Bronchial epithelial cell (primary cell): ENCODE measurements around the gene CENPVL1. TPM values are rescaled to one million over a fixed set of nuclear protein-coding genes. Genes with fewer than 3 reads are reported as not detected.

ENCODE experiments used
- DNase-seq: peaks from one replicate; pipeline ENCODE4 v3.0.0-alpha.2; 2010; ENCODE audit warnings: low read depth
- FAIRE-seq: peaks from 2 replicates; lab custom pipeline; 2011; peaks lifted over from hg19 to GRCh38; lab: Jason Lieb, UNC
- H3K27me3 ChIP-seq: 2 replicates; pipeline ENCODE4 v1.5.1; 2011; ENCODE audit warnings: low read length; ENCODE audit not compliant: control insufficient read depth, insufficient read depth
- H3K36me3 ChIP-seq: 2 replicates; pipeline ENCODE4 v1.5.1; 2011; ENCODE audit warnings: low read length; ENCODE audit not compliant: control insufficient read depth, insufficient read depth
- H3K4me3 ChIP-seq: 2 replicates; pipeline ENCODE4 v1.5.1; 2011; ENCODE audit warnings: mild to moderate bottlenecking, low read depth, low read length, control low read depth
- total RNA-seq: library from RNA; depleted of rRNA; stranded (reverse); fragments of >200 nt; gene quantifications from 2 replicates; pipeline ENCODE4 v1.2.1, GENCODE V29; 2014
- TF ChIP-seq, protein P1 (sequence below): IDR thresholded peaks from 2 replicates; pipeline ENCODE4 v1.5.1; 2011; ENCODE audit warnings: mild to moderate bottlenecking, moderate library complexity, low read length, control low read depth, inconsistent platforms; ENCODE audit not compliant: insufficient read depth, severe bottlenecking

Gene CENPVL1
- total RNA-seq, 1 donor from 2014 or later, result not detected

DNA sequence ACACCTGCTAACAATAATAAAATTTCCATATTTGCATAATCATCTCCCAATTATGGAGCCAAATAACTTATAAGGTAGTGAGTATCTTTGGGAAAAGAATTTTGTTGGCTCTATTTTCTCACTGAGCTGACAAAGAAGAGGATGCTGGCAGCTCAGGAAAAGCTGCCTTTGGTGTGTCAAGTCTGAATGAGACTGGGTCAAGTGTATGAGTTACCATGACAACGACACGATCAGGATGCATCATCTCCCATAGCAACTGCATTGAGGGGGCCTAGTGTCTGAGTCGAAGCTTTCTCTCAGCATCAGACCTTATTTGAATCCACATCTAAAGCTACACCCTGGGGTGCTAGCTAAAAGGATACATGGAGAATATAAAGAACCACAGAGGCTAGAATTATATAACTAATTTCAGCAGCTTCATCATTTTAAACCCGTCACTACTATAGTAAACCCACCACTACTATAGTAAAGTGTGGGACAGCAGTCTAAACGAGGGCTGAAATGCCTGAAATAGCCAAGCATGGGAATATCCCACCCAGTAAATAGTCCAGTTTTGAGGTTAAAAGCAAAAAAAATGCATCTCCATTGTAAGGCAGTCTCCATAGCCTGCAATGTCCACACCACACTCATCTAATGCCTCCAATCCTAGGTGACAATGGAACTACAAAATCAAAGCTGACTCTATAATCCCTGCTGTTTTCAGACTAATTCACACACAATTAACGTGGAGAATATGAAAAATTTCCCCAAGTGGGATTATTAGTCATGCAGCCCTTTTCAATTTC, 48.9 kb downstream of the CENPVL1 start:
- DNase-seq, result no peak
- FAIRE-seq, result no peak
- no peaks in the 10 kb centered on the region for H3K27me3 ChIP-seq
- H3K4me3 ChIP-seq, result no peak overlapping the region
- TF ChIP-seq, protein P1, sequence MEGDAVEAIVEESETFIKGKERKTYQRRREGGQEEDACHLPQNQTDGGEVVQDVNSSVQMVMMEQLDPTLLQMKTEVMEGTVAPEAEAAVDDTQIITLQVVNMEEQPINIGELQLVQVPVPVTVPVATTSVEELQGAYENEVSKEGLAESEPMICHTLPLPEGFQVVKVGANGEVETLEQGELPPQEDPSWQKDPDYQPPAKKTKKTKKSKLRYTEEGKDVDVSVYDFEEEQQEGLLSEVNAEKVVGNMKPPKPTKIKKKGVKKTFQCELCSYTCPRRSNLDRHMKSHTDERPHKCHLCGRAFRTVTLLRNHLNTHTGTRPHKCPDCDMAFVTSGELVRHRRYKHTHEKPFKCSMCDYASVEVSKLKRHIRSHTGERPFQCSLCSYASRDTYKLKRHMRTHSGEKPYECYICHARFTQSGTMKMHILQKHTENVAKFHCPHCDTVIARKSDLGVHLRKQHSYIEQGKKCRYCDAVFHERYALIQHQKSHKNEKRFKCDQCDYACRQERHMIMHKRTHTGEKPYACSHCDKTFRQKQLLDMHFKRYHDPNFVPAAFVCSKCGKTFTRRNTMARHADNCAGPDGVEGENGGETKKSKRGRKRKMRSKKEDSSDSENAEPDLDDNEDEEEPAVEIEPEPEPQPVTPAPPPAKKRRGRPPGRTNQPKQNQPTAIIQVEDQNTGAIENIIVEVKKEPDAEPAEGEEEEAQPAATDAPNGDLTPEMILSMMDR, result no peak
- no peaks in the 10 kb centered on the region for H3K36me3 ChIP-seq

DNA sequence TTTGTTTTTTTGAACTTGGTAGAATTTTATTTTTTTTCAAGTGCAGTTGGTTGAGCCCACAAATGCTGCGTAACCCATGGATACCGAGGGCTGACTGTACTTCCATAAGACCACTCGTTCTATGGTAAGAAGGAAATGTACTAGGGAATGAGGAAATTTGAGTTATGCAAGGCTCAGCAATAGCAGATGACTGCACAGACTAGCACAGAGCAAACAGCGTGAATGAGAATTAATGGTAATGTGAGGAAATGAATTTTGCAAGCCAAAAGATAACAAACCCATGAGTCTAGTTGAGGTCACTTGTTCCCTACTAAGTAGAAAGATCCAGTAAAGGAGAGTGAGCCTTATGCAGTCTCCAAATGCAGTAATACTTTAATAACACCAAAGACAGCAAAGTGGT, 50.3 kb downstream of the CENPVL1 start:
- DNase-seq (no peak), FAIRE-seq (no peak)
- Histone ChIP-seq H3K36me3 (no peaks in the 10 kb centered on the region), H3K27me3 (no peaks in the 10 kb centered on the region), H3K4me3 (no peak overlapping the region)
- TF ChIP-seq, protein P1, result no peak

Other genes starting within 250 kb of the CENPVL1 start
- gene NUDT11, start 213.9 kb upstream of the CENPVL1 start, total RNA-seq, result 6.1 and 7.4 TPM in 2 replicates
- gene CENPVL3, start 91.6 kb upstream of the CENPVL1 start, total RNA-seq, result not detected in 2 replicates
- gene CENPVL2, start 27.7 kb upstream of the CENPVL1 start, total RNA-seq, result not detected in 2 replicates
- gene GSPT2, start 32.9 kb downstream of the CENPVL1 start, total RNA-seq, result 1.3 and 1.4 TPM in 2 replicates
- 10.2 and 11.6 TPM in 2 replicates for gene MAGED1, start 183.1 kb downstream of the CENPVL1 start, total RNA-seq